Medulla oblongata (tissue), 1 donor: ENCODE results near the gene NAA35.
"Not testable (repeated sequence)": the region's sequence is repeated elsewhere in the genome, so short reads cannot be mapped to it uniquely, and the experiment has no call there.

Experiments used
- DNase-seq: peaks from one replicate; pipeline ENCODE4 v3.0.0-alpha.2; 2015; ENCODE audit errors: extremely low spot score

Gene NAA35

GRCh38 chr9:86034863-86035734, 94.2 kb downstream of the NAA35 start:
- DNase-seq = no peak

GRCh38 chr9:86035827-86036440, 95.0 kb downstream of the NAA35 start:
- DNase-seq = no peak

GRCh38 chr9:86036555-86036954, 95.6 kb downstream of the NAA35 start:
- no peak for DNase-seq

- no peak for DNase-seq
Observed at GRCh38 chr9:86039991-86040860, 99.3 kb downstream of the NAA35 start.

- no peak for DNase-seq
Observed at GRCh38 chr9:86040861-86041155, 99.9 kb downstream of the NAA35 start.

- DNase-seq = no peak
Observed at GRCh38 chr9:86041311-86041741, 100.4 kb downstream of the NAA35 start.

GRCh38 chr9:86042199-86042978, 101.4 kb downstream of the NAA35 start:
- no peak for DNase-seq

GRCh38 chr9:86043586-86043985, 102.6 kb downstream of the NAA35 start:
- DNase-seq = no peak

- DNase-seq = peak; percentile 40
Observed at GRCh38 chr9:86043999-86044398, 103.1 kb downstream of the NAA35 start.

- DNase-seq = no peak
Observed at GRCh38 chr9:86045654-86046053, 104.7 kb downstream of the NAA35 start.

GRCh38 chr9:86046071-86046636, 105.2 kb downstream of the NAA35 start:
- DNase-seq = no peak

GRCh38 chr9:86046930-86047341, 106.0 kb downstream of the NAA35 start:
- no peak for DNase-seq

GRCh38 chr9:86047361-86047760, 106.4 kb downstream of the NAA35 start:
- no peak for DNase-seq

- not testable (repeated sequence) for DNase-seq
Observed at GRCh38 chr9:86048018-86048742, 107.2 kb downstream of the NAA35 start.

- no peak for DNase-seq
Observed at GRCh38 chr9:86052556-86053468, 111.9 kb downstream of the NAA35 start.

- no peak for DNase-seq
Observed at GRCh38 chr9:86054695-86055094, 113.7 kb downstream of the NAA35 start.

GRCh38 chr9:86057491-86057890, 116.5 kb downstream of the NAA35 start:
- no peak for DNase-seq

- no peak for DNase-seq
Observed at GRCh38 chr9:86061972-86062739, 121.2 kb downstream of the NAA35 start.
